Glomerular endothelial cell (primary cell): ENCODE measurements around the gene GPI. TPM values are rescaled to one million over a fixed set of nuclear protein-coding genes. Genes with fewer than 3 reads are reported as not detected.
"Not testable (repeated sequence)": the region's sequence is repeated elsewhere in the genome, so short reads cannot be mapped to it uniquely, and the experiment has no call there.

Experiments
- DNase-seq: peaks from one replicate; pipeline ENCODE4 v3.0.0-alpha.2; 2011; ENCODE audit warnings: low read depth, low spot score; ENCODE audit errors: extremely low read depth
- total RNA-seq: library from RNA; depleted of rRNA; stranded (reverse); fragments of >200 nt; gene quantifications from 2 replicates; pipeline ENCODE4 v1.2.3, GENCODE V29; 2015

Gene GPI
- total RNA-seq, 1 donor from 2014 or later = 291 TPM

DNA sequence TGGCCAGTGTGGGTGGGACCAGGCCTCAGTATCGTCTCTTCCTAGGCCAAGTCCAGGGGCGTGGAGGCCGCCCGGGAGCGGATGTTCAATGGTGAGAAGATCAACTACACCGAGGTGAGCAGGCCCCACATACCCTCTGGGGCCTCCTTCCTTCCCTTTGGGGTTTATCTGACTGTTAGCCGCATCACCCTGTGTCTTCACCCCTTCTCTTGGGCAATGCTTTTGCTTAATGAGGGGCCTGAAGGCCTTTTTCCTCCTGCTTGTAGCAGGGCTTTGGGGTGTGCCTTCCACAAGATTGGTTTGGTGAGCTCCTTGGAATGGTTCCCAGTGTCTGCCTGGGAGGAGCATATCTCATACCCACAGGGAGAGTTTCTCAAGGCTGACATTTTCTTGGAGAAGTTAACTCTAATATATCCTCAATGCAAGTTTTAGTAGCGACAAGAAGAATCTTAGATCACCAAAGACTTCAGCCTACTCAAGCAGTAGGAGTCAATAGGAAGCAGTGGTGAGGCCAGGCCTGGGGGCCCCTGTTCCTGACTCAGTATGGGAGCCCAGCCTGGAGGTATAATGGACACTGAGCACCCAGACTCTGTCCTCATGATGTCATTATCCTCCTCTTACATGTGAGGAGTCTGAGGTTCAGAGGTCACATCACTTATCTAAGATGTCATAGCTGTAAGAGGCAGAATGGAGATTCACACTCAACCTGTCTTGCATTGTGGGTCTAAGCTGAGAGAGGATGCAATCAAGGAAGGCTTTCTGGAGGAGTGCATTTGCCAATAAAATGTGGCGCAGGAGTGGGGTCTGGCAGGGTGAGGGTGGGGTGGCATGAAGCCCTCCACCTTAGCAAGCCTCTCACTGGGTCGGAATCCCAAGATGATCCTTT lies 2.0 kb downstream of the GPI start:
- no peak for DNase-seq

DNA sequence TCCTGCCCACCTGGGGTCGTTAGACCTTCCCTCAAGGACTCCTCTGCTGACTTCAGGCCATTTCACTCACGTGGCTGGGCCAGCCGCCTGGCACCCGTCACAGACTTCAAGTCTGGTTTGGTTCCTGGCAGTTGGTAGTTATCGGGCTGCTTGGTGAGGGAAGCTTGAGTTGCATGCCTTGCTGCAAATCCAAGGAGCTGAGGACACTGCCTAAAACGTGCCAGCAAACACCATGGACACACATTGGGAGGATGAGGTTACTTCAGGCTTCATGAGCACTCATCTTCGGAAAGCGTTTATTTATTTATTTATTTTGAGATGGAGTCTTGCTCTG lies 2.6 kb downstream of the GPI start:
- DNase-seq = no peak

DNA sequence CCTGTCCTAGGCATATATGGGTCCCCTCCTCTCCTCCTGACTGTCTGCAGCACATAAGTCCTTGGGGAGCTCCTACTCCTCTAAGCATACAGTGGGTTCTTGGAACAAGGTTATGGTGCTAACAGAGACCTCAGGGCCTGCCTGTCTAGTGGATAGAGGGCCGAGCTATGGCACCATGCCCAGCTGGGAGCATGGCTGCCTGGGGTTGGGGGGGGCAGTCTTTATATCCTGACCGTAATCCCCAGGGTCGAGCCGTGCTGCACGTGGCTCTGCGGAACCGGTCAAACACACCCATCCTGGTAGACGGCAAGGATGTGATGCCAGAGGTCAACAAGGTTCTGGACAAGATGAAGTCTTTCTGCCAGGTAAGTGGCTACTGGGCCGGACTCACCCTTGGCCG lies 3.3 kb downstream of the GPI start:
- DNase-seq = no peak

DNA sequence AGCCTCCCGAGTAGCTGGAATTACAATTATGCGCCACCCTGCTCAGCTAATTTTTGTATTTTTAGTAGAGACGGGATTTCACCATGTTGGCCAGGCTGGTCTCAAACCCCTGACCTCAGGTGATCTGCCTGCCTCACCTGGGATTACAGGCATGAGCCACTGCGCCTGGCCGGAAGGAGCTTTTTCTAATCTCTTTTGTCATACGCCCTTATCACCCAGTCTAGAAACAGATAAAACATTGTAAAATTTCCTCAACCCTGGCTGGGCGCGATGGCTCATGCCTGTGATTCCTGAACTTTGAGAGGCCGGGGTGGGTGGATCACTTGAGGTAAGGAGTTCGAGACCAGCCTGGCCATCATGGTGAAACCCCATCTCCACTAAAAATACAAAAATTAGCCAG lies 4.2 kb downstream of the GPI start:
- not testable (repeated sequence) for DNase-seq

DNA sequence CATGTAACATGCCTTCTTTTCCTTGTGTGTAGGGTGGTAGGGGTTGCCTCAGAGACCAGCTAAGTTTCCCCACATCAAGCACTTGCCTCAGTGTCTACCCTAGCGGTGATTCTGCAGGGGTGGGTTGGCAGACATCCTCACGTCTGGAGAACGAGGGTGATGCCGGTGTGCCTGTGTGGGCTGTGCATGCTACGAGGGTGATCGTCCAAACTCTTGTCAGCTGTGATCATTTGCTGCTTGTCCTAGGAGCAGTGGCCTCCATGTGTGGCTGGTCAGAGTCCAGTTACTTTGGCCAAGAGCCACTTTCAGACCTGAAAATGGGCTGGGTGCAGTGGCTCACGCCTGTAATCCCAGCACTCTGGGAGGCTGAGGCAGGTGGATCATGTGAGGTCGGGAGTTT lies 5.1 kb downstream of the GPI start:
- no peak for DNase-seq

DNA sequence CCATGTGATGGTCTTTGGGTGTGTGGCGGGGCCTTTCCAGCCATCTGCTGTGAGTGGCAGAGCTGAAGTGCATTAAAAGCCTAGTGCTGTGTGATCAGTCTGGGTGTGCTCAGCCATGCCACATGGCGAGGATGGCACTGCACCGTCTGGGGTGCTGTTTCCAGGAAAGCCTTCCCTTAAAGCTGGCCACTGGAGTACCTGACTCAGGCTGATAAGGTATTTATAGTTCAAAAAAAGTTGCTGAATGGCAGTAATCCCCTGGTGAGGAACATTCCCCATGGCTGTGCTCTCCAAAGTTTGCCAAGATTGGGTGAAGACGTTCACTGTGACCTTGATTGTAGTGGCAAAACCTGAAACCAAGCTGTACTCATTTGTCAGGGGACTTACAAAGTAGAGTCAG lies 6.0 kb downstream of the GPI start:
- DNase-seq = no peak

DNA sequence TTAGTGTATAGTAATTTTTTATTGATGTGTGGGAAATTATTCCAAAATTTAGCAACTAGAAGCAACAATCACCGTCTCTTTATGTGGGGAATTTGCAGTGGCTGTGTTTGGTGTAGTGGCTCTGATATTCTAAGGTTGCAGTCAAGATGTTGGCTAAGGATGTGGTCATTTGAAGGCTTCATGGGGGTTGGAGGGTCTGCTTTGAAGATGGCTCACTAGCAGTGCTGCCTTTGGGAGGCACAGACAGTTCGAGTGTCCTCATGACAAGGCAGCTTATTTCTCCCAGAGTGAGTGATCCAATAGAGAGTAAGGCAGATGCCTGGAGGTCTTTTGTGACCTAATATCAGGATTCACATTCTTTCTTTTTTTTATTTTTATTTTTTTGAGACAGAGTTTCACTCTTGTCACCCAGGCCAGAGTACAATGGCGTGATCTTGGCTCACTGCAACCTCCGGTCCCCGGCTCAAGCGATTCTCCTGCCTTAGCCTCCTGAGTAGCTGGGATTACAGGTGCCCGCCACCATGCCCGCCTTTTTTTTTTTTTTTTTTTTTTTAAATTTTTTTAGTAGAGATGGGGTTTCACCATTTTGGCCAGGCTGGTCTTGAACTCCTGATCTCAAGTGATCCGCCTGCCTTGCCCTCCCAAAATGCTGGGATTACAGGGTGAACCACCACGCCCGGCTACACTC lies 8.7 kb downstream of the GPI start:
- DNase-seq = no peak

DNA sequence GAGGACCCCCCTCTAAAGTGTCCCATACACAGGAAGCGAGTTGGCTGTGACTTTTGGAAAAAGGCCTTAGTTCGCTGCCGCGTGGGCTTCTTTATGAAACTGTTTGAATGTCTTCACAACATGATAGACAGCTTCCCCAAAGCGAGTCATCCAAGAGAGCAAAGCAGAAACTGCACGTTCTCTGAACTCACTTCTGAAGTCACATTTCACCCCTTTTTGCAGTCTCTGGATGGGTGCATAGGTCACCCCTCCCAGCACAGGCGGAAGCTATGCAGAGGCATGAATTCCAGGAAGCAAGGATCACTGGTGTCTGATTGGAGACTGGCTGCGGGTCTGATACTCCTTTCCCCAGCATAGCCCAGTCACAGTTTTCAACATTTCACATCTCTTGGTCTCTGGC lies 10.6 kb downstream of the GPI start:
- no peak for DNase-seq

DNA sequence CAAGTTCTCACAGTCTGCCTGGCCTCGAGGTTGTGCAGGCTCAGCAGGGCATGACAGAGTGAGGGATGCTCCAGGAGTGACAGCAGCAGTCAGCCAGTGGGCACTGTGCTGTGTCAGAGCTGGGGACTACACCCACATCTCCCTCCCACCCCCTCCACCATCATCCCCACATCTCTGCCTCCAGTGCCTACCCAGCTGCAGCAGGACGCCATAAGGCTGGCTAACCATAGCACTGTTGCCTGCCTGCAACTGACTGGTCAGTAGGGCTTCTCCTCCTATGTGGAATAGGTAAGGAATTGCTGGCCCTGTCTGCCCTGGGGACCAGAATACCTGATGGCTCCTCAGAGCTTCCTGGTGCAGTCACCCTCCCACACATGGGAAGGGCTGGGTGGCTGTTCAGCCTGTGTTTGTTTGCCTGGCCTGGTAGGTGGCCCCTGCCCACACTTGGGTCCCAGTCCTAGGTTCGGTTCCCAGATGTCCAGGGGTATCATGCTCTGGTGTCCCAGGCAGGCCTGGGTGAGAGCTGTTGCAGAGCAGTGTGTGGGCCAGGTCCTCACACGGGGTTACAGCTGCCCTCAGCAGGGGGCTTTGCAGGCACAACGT lies 15.7 kb downstream of the GPI start:
- DNase-seq = no peak

DNA sequence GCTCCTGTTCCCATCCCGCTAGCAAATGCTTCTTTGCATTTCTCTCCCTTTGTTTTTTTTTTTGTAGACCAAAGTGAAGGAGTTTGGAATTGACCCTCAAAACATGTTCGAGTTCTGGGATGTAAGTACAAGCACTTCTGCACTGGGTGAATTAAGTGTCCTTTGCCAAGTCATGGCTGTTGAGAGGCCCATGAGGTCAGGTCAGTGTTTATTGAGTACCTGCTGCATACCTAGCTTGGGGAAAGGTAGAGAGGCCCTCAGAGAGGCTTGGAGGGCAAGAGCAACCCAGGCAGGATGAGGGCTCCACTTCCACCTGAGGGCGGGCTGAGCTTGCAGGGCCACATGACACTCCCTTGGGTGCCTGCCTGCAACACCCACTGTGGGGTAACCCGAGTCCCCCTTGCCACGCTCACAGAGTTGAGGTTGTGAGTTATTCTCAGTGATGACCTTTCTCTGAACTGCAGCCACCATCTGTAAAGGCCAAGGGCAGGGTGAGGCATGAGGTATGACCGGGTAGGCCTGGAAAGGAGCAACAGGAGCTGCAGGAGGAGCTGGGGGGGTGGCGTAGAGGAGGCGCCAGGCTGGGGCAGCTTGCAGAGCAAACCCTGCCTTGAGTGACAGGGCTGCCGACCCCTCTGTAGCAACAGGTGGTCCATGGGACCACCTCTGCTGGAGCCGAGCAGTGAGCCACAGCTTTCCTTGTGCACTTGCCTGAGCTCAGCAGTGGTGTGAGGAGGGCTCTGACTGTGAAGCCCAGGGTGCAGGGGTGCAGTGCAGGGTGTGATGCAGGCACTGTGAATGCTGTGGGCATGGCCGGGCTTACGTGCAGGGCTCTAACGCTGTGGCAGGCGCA lies 16.6 kb downstream of the GPI start:
- DNase-seq = no peak

DNA sequence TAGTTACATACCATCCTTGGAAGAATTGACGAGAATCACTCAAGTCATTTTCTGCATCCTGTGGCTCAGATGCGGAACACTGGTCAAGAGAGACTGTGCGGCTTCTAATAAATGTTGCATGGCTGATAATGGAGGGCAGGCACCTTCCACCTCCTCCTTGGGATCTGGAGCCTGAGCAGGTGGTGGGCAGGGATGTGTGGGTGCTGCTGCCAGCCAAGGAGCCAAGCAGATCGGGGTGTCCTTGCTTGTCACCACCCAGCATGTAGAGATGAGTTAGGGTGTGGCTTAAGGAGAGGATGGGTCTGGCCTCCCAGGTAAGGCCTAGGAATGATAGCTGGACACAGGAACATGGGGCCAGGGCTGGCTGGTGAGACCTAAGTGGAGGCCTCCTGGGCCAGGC lies 17.5 kb downstream of the GPI start:
- no peak for DNase-seq

DNA sequence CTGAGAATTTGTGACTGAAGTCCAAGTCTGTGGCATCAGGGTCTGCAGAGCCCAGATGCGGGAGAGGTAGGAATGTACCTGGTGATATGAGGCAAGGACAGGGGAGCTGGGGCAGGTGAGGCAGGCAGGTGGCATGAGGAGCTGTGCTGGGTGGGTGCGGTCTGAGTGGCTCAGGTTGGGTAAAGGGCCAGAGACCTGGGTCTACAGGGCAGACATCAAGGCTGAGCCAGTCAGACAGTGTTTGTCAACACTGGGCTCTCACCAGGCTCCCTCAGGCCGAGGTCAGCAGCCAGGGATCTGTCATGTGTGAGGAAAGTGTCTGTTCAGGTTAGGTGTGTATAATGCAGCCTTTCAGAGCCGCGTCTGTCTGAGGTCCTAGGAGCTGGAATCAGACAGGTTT lies 18.6 kb downstream of the GPI start:
- no peak for DNase-seq

DNA sequence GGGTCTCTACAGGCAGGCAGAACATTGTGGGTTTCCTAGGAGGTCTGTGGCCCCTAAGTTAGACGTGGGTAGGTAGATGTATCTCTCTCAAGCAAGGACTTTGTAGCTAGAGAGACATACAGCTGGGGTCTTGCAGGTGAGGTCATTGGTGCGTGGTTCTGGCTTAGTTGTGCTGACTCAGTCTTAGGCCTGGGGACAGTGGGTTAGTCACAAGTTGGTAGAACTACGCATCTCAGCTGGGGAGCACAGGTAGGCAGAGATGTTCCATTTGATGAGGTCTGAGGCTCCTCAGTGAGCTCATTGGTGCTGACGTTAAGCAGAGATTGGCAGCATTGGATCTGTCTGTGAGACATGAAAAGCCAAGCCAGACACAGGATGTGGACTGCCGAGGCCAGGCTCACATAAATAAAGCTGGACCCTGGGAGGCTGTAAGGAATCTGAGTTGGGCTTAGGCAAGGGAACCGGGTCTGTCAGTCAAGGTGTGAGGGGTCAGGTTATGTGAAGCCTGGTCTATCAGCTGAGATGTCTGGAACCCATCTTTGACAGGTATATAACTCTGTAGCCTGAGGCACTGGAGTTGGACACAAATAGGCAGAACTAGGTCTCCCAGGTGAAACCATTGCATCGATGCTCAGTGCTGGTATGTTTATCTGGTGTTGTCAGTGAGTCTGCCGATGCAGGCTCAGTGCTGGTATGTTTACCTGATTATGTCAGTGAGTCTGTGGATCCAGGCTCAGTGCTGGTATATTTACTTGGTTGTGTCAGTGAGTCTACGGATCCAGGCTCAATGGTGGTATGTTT lies 21.8 kb downstream of the GPI start:
- DNase-seq = no peak

DNA sequence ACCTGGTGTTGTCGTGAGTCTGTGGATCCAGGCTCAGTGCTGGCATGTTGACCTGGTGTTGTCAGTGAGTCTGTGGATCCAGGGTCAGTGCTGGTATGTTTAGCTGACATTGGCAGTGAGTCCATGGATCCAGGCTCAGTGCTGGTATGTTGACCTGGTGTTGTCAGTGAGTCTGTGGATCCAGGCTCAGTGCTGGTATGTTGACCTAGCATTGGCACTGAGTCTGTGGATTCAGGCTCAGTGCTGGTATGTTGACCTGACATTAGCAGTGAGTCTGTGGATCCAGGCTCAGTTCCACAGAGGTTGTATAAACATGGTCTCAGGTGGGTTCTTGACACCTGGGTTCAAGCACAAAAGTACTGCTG lies 22.4 kb downstream of the GPI start:
- DNase-seq = no peak

DNA sequence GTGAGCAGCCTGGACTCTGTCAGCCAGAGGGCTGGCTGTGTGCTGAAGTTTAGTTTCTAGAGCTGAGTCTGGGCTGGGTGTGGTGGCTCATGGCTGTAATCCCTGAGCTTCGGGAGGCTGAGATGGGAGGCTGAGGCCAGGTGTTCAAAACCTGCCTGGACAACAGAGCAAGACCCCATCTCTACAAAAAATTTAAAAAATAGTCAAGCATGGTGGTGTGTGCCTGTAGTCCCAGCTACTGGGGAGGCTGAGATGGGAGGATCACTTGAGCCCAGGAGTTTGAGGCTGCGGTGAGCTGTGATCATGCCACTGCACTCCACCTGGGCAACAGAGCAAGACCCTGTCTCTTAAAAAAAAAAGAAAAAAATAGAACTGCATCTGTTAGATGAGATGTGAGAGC lies 23.7 kb downstream of the GPI start:
- not testable (repeated sequence) for DNase-seq

DNA sequence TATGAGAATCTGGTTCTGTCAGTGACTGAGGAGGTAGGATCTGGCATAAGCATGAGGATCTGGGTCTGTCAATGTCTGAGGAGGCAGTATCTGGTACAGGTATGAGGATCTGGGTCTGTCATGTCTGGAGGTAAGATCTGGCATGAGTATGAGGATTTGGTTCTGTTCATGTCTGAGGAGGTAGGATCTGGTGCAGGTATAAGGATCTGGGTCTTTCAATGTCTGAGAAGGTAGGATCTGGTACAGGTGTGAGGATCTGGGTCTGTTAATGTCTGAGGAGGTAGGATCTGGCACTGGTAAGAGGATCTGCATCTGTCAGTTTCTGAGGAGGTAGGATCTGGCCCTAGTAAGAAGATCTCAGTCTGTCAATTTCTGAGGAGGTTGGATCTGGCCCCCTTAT lies 26.8 kb downstream of the GPI start:
- DNase-seq = no peak

DNA sequence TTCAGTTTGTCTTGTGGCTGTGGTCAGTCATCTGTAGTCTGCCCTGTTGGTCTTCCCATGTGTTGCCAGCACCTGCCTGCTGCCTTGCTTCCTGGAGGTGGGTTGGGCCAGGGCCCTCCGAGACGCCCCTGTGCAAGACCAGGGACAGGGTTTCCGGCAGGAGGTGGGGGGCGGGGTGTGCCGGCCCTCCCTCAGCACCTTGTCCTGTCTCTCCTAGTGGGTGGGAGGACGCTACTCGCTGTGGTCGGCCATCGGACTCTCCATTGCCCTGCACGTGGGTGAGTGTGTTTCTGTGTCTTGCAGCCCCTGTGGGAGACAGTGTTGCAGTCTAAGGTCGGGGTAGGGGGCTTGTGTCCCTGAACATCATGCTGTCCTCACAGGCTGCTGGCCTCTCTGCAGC lies 28.0 kb downstream of the GPI start:
- DNase-seq = no peak

DNA sequence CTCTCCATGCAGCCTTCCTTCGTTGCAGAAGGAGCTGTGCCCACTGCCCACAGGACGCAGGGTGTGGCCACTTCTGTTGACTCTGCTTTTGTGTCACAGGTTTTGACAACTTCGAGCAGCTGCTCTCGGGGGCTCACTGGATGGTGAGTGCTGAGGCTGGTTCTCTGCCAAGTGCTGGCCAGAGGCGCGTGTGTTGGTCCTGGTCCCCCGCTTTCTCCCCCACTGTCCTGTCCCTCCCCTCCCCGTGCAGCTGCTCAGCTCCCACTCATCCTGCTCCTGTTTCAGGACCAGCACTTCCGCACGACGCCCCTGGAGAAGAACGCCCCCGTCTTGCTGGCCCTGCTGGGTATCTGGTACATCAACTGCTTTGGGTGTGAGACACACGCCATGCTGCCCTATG lies 28.6 kb downstream of the GPI start:
- no peak for DNase-seq

DNA sequence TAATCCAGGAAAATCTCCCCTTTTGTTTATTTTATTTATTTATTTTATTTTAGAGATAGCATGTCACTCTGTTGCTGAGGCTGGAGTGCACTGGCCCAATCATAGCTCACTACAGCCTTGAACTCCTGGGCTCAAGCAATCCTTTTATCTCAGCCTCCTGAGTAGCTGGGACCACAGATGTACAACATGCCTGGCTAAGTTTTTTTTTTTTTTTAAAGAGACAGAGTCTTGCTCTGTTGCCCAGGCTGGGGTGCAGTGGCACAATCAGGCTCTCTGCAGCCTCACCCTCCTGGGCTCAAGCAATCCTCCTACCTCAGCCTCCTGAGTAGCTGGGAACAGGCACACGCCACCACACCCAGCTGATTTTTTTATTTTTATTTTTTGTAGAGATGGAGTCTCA lies 32.9 kb downstream of the GPI start:
- DNase-seq = no peak

DNA sequence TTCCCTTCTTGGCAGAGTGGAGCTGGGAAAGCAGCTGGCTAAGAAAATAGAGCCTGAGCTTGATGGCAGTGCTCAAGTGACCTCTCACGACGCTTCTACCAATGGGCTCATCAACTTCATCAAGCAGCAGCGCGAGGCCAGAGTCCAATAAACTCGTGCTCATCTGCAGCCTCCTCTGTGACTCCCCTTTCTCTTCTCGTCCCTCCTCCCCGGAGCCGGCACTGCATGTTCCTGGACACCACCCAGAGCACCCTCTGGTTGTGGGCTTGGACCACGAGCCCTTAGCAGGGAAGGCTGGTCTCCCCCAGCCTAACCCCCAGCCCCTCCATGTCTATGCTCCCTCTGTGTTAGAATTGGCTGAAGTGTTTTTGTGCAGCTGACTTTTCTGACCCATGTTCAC lies 34.9 kb downstream of the GPI start:
- DNase-seq = no peak
